ENCODE data around the gene EMP1. TPM values are rescaled to one million over a fixed set of nuclear protein-coding genes. Genes with fewer than 3 reads are reported as not detected.

Gene EMP1
- total and polyA plus RNA-seq, 2 of the 13 experiments (the other 11 are each of a cell fraction or from before 2014, with no cell fraction given) = 0.13 to 0.61 TPM

- 5% methylated on average over 4 of the region's 4 CpGs for WGBS (ENCODE audit: low lambda C conversion rate)
- FAIRE-seq (no peak), ATAC-seq (no peak), DNase-seq (ENCODE audit: low spot score) (no peak)
- no TSS peak for BruUV-seq (replicated peaks)
- H3K36me3 ChIP-seq (replicated peaks in 1 of 2; ENCODE audit: control insufficient read depth in 1 of 2, insufficient read depth in 2 of 2, low read length in 2 of 2) = no peaks in the 10 kb centered on the region
- POLR2A ChIA-PET = no interaction called here
- no peaks in the 10 kb centered on the region for H3K79me2 ChIP-seq (ENCODE audit: insufficient read depth, low read length)
- H3K27ac ChIP-seq (ENCODE audit: extremely low read length, insufficient read depth, low read length) = no peak overlapping the region
- CTCF ChIA-PET (ENCODE audit: low intra/inter-chr PET ratio, low total read pairs) = interaction anchor here (2.2 to 3.0 kb wide), 2 partner anchors 294 to 374 kb away, joined by 7 to 17 read pairs; no protein-coding TSS in a partner anchor
- in situ Hi-C loops (cut with HindIII; ENCODE audit: extremely low pct_ligation_motif_present, low pct_unique_long_range_greater_than_20kb) (loop anchor here (5.0 to 25.0 kb wide), 3 partner anchors 113 to 423 kb away; partner anchors contain the start of gene APOLD1), intact Hi-C loops (cut with micrococcal nuclease; ENCODE audit: unreplicated experiment) (loop anchor here (5.0 to 10.0 kb wide), 2 partner anchors 373 to 406 kb away; no protein-coding TSS in a partner anchor)
- TF ChIP-seq MAFK (conservative IDR thresholded peaks at IDR 0.05 in 1 of 2, IDR thresholded peaks at IDR 0.05 in 1 of 2; ENCODE audit: low read length in 2 of 2) = 0 out of 4 replicates have a peak, but pooled peaks of 1 of the 2 experiments have one; percentile 15
- TF ChIP-seq, protein P1, sequence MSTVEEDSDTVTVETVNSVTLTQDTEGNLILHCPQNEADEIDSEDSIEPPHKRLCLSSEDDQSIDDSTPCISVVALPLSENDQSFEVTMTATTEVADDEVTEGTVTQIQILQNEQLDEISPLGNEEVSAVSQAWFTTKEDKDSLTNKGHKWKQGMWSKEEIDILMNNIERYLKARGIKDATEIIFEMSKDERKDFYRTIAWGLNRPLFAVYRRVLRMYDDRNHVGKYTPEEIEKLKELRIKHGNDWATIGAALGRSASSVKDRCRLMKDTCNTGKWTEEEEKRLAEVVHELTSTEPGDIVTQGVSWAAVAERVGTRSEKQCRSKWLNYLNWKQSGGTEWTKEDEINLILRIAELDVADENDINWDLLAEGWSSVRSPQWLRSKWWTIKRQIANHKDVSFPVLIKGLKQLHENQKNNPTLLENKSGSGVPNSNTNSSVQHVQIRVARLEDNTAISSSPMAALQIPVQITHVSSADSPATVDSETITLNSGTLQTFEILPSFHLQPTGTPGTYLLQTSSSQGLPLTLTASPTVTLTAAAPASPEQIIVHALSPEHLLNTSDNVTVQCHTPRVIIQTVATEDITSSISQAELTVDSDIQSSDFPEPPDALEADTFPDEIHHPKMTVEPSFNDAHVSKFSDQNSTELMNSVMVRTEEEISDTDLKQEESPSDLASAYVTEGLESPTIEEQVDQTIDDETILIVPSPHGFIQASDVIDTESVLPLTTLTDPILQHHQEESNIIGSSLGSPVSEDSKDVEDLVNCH (CRISPR knock-in tag; IDR thresholded peaks at IDR 0.05) = no peak
- no peak overlapping the region for H3K4me3 ChIP-seq (replicated peaks in 1 of 3; ENCODE audit: insufficient read depth in 1 of 3, low read depth in 2 of 3, low read length in 3 of 3)
- no peak overlapping the region for H3K4me2 ChIP-seq (ENCODE audit: low read depth, low read length)
- peaks cover 0 to 29% of the 10 kb centered on the region in 2 experiments; a peak in 2 of 5 replicates for H3K27me3 ChIP-seq (ENCODE audit: control insufficient read depth in 1 of 2, insufficient read depth in 2 of 2, low read length in 2 of 2)
- H3K9ac ChIP-seq (ENCODE audit: insufficient read depth, low read depth, low read length) = no peak overlapping the region
- H3K9me3 ChIP-seq (ENCODE audit: low read length) = no peaks in the 10 kb centered on the region
- no peaks in the 10 kb centered on the region for H4K20me1 ChIP-seq (ENCODE audit: insufficient read depth, low read length)
- no peak overlapping the region for H2AFZ ChIP-seq (ENCODE audit: low read length)
- H3K4me1 ChIP-seq (ENCODE audit: insufficient read depth, low read length) = peaks cover 7% of the 10 kb centered on the region
Observed at GRCh38 chr12:13210236-13211190, 14.0 kb downstream of the EMP1 start.

All from HepG2 (cell line).